Left colon (tissue), 2 donors: Measurements from ENCODE around the gene APOBEC3G. TPM values are rescaled to one million over a fixed set of nuclear protein-coding genes. Genes with fewer than 3 reads are reported as not detected.
"Not testable (repeated sequence)": the region's sequence is repeated elsewhere in the genome, so short reads cannot be mapped to it uniquely, and the experiment has no call there.

ENCODE experiments used
- ATAC-seq: fragments of 200-7000 bp; cut with Tn5 transposase; one replicate; pipeline ENCODE4 v1.9.1; 2020; ENCODE audit warnings: mild to moderate bottlenecking, moderate library complexity
- DNase-seq, 2 donors: peaks; one replicate each; pipeline ENCODE4 v3.0.0-alpha.2; 2020
- intact Hi-C, 2 donors: fragments of 100-400 bp; cut with DNase I in 1 of 2; cut with micrococcal nuclease in 1 of 2; formaldehyde crosslinking; loops; one replicate each; pipeline versions ENCODE4 v1.11.2 to v1.14.0; 2022; cut with DNase I, micrococcal nuclease
- total RNA-seq, 2 donors: library from RNA; stranded (reverse); fragmentation: NEBNext Ultra II Directional; extraction: Animal tissue kit (Norgen Biotek cat#: 25700); gene quantifications; one replicate each; pipeline ENCODE4 v1.2.1, GENCODE V29; 2021
- donor health status: DM: no; HTN: no; CAD: no.
- donor health status: DM: yes; HTN: yes; CAD: no.

Gene APOBEC3G
- total RNA-seq, 2 donors from 2014 or later, result 3.8 to 7.8 TPM

- DNase-seq, ATAC-seq, intact Hi-C loops: not testable (repeated sequence)
Observed at GRCh38 chr22:39061951-39062350, 15.1 kb upstream of the APOBEC3G start.

DNA sequence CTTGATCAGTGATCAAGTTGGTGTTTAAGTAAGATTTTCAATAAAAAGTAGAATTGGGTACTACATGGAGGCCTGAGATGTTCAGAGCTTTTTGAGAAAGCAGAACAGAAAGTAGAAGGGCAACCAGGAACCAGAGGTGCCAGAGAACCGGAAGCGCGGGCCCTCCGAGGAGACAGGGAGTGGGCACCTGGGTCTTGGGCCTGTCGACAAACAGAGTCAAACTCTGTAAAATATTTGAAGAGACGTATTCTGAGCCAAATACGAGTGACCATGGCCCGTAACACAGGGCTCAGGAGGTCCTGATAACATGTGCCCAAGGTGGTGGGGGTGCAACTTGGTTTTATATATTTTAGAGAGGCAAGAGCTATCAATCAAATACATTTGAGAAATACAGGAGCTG, 13.2 kb upstream of the APOBEC3G start:
- ATAC-seq, intact Hi-C loops, DNase-seq: not testable (repeated sequence)

- DNase-seq, intact Hi-C loops, ATAC-seq: not testable (repeated sequence)
Observed at GRCh38 chr22:39066442-39067276, 10.4 kb upstream of the APOBEC3G start.

- intact Hi-C loops, result no loop called here
- ATAC-seq (no peak), DNase-seq (no peak)
Observed at GRCh38 chr22:39068033-39068785, 8.9 kb upstream of the APOBEC3G start.

- DNase-seq, result no peak
- intact Hi-C loops, result no loop called here
- ATAC-seq, result no peak
Observed at GRCh38 chr22:39070186-39070585, 6.9 kb upstream of the APOBEC3G start.

GRCh38 chr22:39072581-39072981, 4.5 kb upstream of the APOBEC3G start:
- intact Hi-C loops, DNase-seq, ATAC-seq: not testable (repeated sequence)

DNA sequence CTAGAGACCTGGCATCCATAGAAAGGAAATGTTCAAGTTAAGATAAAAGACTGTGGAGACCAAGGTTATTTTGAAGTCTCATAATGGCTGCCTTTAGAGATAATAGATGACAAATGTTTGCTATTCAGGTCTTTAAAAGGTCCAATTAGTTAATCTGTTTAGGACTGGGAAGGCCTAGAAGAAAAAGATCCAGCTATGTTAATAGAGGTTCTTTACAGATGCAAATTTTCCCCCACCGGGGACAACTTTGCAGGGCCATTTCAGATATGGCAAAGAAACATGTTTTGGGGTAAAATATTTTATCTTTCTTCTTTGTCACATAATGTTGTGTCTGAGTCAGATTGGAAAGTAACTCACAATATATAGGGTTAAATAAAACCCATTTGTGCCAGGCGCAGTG, 3.1 kb upstream of the APOBEC3G start:
- ATAC-seq (no peak), DNase-seq (no peak)
- intact Hi-C loops, result no loop called here

GRCh38 chr22:39076155-39077025, 685 bp upstream of the APOBEC3G start:
- ATAC-seq, DNase-seq, intact Hi-C loops: not testable (repeated sequence)

- DNase-seq, intact Hi-C loops, ATAC-seq: not testable (repeated sequence)
Observed at GRCh38 chr22:39077912-39078311, 837 bp downstream of the APOBEC3G start.

GRCh38 chr22:39078329-39078728, 1.3 kb downstream of the APOBEC3G start:
- ATAC-seq (no peak), DNase-seq (no peak)
- intact Hi-C loops, result no loop called here

GRCh38 chr22:39079054-39079637, 2.1 kb downstream of the APOBEC3G start:
- DNase-seq, ATAC-seq, intact Hi-C loops: not testable (repeated sequence)

GRCh38 chr22:39080052-39080762, 3.1 kb downstream of the APOBEC3G start:
- no peak for ATAC-seq
- intact Hi-C loops, result no loop called here
- no peak for DNase-seq

DNA sequence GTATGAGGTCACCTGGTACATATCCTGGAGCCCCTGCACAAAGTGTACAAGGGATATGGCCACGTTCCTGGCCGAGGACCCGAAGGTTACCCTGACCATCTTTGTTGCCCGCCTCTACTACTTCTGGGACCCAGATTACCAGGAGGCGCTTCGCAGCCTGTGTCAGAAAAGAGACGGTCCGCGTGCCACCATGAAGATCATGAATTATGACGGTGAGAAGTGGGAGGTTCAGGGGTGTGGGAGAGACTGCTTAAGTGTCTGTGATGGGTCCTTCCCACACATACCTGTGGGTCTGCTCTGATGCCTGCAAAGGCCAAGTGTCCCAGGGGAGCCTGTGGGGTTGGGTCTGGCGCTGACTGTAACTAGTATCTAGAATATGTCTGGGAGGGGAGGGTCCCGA, 3.9 kb downstream of the APOBEC3G start:
- intact Hi-C loops, result no loop called here
- DNase-seq (no peak), ATAC-seq (no peak)

- intact Hi-C loops, result no loop called here
- DNase-seq, result no peak
- no peak for ATAC-seq
Observed at GRCh38 chr22:39081598-39081997, 4.5 kb downstream of the APOBEC3G start.

GRCh38 chr22:39083212-39084165, 6.4 kb downstream of the APOBEC3G start:
- ATAC-seq (no peak), DNase-seq (no peak)
- intact Hi-C loops, result no loop called here

- intact Hi-C loops, result no loop called here
- DNase-seq (no peak), ATAC-seq (no peak)
Observed at GRCh38 chr22:39084666-39085065, 7.6 kb downstream of the APOBEC3G start.

GRCh38 chr22:39087098-39087497, 10.0 kb downstream of the APOBEC3G start:
- no peak for ATAC-seq
- no peak for DNase-seq
- intact Hi-C loops, result no loop called here
